C1 segment of cervical spinal cord (tissue), 14 donors: ENCODE measurements around the gene PDXK.
"Not testable (repeated sequence)": the region's sequence is repeated elsewhere in the genome, so short reads cannot be mapped to it uniquely, and the experiment has no call there.

ENCODE experiments used
- DNase-seq, 14 donors: peaks; one replicate each; lab custom pipeline; 2025; lab: John Stamatoyannopoulos, UW

The PDXK gene

DNA sequence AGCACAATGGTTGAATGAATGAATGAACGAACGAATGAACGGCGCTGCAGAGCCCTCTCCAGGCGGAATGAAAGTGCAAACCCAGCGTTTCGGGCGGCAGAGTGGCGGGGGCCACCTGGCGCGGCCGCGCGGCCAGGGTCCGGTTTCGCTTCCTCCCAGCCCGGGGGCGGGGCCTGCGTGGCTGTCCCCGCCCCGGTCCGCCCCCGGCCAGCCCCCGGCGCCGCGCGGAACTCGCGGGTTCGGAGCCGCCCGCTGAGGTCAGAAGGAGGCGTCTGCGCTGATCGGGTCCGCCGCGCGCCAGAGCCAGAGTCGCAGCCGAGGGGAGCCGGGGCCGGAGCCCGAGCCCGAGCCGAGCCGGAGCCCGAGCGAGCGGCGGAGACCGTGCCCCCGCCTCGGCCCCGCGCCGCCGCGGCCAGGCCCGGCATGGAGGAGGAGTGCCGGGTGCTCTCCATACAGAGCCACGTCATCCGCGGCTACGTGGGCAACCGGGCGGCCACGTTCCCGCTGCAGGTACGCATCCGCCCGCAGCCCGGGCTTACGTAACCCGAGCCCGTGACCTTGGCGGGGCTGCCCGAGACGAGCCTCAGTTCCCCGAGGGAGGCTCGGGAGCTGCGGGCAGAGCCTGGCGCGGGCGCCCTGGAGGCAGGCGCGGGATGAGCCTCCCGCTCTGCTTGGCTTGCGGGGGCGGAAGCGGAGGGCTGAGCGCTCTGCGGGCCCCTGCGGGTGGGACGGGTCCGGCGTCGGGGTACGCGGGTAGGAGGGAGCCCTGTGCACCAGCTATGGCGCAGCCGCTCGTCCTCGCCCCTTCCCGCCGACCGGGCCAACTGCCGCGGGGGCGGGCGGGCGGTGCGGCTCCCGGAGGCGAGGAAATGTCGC lies at the start of gene PDXK:
Gene PDXK, plus strand, starts transcription at position 258 of the 876 bp plus-strand sequence. Its CDS starts 166 bp downstream, at position 424.
- DNase-seq = peak; percentile 33 to 90 (median 70)

DNA sequence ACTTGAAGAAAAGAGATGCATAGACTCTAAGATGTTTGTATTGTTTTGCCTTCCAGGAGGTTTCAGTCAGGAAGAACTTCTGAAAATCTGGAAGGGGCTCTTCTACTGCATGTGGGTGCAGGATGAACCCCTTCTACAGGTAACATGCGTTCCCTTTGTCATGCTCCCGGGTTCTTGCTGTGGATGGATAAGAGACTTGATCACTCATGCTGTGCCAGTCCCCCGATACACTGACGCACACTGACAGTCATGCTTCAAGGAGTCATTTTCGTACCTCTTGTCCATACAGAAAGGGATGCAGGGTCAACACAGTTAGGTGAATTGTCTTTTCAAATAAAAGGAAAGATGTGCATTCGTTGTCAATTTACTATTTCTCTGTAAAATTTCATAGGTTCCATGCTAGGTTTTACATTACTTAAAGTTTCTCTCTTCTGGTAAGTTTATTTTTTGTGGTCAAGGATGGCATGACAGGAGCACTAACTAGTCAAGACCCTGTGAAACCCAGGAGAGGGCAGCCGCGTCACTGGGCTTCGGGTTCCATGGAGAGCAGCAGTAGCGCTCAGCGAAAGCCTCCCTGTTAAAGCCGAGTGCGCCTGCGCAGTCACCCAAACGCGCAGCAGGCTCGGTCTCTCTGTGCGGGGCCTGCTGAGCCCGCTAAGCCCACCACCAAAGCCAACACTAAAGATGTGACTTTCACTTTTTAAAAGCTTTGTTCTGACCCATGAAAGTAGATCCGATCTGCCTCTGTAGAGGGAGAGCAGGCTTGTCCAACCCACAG lies 48.9 kb upstream of the PDXK start:
- no peak for DNase-seq

DNA sequence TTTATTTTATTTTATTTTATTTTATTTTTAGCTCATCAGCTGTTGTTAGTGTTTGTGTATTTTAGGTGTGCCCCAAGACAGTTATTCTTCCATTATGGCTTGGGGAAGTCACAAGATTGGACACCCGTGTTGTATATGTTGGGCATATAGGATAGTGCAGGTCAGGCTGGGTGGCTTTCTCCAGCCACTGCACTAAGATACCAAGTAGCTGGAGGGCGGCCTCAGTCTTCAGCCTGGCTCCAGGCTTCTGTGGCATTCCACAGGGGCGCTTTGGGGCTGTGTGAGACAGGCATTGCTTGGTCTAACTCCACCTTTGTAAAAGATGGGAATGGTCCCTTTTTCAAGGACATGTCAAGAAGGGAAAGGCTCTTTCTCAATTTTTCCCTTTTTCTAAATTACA lies 43.1 kb upstream of the PDXK start:
- no peak for DNase-seq

DNA sequence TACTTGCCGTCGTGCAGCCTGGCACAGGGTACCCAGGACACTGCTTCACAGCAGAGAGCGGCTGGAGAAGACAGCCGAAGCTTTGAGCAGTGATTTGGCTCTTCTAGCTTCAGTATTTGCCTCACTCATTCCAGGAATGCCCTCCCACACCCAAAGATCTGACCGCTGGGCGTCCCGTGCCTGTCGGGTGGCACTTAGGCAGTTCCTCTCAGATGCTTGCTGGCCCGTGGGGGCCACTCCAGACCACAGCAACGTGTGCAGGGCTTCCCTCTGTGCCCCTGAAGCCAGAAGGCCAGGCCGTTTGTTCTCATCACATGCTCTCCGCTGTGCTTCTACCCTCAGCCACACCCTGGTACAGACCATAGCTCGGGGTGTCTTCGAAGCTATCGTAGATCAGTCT lies 42.5 kb upstream of the PDXK start:
- no peak for DNase-seq

DNA sequence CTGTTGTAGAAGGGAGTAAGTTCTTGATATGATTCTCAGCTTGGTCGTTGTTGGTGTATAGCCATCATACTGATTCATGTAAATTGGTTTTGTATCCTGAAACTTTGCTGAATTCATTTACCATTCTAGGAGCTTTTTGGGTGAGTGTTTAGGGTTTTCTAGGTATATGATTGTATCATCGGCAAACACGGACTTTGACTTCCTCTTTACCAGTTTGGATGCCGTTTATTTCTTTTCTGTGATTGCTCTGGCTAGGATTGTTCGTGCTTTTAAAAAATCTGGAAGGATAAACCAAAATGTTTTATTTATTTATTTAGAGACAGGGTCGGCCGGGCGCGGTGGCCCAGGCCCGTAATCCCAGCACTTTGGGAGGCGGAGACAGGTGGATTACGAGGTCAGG lies 39.0 kb upstream of the PDXK start:
- no peak for DNase-seq

DNA sequence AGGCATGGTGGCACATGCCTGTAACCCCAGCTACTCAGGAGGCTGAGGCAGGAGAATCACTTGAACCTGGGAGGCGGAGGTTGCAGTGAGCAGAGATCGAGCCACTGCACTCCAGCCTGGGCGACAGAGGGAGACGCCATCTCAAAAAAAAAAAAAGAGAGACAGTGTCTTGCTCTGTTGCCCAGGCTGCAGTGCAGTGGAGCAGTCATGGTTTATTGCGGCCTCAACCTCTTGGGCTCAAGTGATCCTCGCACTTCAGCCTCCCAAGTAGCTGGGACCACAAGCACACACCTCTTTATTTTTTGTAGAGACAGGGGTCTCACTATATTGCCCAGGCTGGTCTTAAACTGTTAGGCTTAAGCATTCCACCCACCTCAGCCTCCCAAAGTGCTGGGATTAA lies 38.5 kb upstream of the PDXK start:
- DNase-seq = not testable (repeated sequence)

DNA sequence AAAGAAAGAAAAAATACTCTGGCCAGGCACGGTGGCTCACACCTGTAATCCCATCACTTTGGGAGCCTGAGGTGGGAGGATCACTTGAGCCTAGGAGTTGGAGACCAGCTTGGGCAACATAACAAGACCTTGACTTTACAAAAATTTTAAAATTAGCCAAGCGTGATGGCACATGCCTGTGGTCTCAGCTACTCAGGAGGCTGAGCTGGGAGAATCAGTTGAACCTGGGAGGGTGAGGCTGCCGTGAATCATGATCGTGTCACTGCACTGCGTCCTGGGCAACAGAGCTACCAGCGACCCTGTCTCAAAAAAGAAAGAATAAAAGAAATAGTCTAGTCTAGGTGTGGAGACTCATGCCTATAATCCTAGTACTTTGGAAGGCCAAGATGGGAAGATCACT lies 37.3 kb upstream of the PDXK start:
- DNase-seq = no peak

DNA sequence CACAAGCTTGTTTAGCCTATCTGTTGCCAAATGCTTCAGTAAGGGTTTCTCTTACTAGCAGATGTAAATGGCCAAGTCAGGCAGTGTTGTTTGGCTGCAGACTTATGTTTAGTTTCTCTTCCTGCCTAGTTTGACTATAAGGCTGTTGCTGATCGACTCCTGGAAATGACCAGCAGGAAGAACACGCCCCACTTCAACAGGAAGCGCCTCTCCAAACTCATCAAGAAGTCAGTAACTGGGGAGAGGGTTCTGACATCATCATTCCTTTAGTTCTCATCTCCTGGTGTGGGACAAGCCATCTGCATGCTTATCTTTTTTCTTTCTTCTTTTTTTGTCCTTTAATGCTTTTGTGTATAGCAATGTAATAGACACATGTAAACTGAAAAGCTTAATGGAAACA lies 34.5 kb upstream of the PDXK start:
- no peak for DNase-seq

DNA sequence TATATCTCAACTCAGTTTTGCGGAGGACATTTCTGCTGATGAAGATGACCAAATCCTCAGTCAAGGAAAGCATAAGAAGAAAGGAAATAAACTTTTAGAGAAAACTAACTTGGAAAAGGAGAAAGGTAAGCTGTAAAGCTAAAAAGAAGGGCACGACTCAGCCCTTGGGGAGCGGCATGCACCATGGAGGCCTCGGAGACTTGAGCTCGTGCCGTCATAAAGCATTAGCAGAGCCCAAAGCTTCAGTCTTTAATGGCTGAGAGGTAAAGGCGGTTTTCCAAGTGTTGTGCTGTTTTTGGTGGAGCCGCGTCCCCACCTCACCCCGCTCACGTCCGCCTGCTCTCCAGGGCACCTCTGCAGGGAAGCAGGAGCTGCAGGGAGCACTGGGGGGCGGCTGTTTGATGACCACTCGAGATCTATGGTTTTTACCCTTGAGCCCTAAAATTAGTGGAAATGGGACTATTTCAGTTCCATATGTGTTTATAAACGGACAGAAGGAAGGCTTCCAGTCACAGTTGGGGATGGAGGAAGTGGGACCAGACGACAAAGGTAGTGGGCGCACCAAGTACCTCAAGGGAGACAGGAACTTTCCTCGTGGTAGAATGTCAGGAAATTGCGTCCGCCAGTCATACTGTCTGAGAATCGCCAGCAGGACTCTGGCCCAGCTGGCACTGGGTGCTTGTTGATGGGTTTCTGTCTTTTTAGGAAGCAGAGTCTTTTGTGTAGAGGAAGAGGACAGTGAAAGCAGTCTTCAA lies 31.9 kb upstream of the PDXK start:
- no peak for DNase-seq

DNA sequence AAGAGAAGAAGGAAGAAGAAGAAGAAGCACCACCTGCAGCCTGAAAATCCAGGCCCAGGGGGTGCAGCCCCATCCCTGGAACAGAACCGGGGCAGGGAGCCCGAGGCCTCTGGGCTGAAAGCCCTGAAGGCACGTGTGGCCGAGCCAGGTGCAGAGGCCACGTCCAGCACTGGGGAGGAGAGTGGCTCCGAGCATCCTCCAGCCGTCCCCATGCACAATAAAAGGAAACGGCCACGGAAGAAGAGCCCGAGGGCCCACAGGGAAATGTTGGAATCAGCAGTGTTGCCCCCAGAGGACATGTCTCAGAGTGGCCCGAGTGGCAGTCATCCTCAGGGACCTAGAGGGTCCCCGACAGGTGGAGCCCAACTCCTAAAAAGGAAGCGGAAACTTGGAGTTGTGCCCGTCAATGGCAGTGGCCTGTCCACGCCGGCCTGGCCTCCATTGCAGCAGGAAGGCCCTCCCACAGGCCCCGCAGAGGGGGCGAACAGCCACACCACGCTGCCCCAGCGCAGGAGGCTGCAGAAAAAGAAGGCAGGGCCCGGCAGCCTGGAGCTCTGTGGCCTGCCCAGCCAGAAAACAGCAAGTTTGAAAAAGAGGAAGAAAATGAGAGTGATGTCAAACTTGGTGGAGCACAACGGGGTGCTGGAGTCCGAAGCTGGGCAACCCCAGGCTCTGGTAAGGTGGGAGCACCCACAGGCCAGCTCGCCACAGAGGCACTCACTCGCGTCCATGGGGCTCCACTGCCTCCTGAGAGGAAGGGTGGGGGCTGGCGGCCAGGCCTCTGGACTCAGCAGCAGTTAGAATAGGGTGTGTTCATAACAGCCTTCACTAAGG lies 31.1 kb upstream of the PDXK start:
- peak in 1 of 14 donors; percentile 34 for DNase-seq

DNA sequence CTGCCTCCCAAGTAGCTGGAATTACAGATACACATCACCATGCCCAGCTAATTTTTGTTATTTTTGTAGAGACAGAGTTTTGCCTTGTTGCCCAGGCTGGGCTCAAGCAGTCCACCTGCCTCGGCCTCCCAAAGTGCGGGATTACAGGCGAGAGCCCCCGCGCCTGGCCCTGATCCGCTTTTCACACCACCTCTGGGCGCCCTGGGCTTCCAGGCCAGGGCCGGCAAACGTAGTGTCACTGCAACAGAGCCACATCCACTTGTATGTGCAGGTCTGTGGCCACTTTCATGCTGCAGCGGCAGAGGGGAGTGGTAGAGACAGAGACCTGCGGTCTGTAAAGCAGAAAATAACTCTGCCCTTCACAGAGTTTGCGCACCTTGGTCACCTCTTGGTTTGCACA lies 30.0 kb upstream of the PDXK start:
- DNase-seq = no peak

DNA sequence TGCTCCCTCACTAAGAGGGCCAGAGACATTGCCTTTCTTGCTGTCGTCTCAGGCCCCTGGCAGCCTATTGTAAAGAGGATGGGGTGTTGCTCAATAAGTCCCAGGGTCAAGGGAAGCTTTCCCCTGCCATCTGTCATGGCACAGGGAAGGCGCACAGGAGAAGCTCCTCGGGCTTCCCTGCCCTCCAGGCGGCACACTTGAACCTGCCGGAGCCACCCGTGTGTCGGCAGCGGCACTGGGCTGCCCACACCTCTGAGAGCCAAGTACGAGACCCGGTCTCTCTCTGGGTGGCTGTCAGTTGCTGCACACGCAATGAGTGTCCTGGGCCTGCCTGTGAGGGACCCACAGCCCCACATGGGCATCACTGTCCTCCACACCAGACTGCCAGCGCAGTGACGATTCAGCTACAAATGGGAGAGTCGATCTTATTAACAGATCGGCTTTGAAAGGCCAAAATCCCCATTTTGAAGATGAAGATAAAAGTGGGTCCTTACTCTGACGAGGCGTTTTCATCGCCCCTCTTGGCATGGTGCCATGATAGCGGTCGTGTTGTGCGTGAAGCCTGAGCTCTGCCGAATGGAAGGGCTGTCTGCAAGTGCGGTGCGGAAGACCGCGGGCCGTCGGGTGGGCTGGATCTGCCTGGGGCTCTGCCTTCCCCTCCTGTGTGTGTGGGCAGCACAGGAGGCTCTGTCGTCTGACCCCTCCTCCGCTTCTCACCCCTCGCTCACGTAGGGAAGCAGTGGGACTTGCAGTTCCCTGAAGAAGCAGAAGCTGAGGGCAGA lies 29.2 kb upstream of the PDXK start:
- DNase-seq = no peak

DNA sequence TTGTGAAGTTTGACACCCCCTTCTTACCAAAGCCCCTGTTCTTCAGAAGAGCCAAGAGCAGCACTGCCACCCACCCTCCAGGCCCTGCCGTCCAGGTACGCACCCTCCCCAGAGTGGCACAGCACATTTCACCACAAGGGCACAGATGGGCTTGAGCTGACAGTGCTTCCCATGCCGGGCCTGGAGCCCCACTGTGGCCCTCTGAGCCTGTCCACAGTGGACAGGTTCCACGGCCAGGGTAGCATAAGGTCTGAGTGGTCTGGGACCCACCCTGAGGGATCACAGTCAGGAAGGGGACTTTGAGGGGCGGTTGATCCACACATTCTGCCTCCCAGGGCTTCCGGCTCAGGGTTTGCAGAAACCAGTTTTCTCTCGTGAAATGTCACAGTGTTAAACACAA lies 28.6 kb upstream of the PDXK start:
- DNase-seq = no peak

DNA sequence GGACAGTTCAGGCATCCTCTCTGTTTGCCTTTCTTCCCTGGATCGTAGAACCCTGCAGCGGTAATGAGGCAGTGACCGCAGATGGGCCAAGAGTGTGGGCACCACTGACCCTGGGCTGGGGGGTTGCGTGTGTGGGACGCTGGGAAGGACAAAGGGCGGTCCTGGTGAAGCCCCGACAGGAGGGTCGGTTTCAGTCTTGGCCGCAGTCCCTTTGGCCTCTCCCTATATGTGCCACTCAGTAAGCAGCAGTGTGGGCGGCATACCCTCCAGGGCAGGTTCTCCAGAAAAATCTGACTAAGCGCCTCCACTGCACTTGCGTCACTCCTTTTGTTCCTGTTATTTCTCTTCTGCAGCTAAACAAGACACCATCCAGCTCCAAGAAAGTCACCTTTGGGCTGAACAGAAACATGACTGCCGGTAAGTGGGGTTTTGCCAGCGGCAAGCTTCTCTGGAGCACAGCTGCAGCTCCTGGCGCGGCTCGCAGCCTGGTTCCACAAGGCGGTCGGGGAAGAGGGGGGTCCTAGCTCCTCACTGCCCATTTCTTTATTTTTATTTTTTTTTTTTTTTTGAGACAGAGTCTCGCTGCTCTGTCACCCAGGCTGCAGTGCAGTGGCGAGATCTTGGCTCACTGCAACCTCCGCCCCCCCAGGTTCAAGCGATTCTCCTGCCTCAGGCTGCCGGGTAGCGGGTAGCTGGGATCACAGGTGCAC lies 27.7 kb upstream of the PDXK start:
- DNase-seq = no peak

DNA sequence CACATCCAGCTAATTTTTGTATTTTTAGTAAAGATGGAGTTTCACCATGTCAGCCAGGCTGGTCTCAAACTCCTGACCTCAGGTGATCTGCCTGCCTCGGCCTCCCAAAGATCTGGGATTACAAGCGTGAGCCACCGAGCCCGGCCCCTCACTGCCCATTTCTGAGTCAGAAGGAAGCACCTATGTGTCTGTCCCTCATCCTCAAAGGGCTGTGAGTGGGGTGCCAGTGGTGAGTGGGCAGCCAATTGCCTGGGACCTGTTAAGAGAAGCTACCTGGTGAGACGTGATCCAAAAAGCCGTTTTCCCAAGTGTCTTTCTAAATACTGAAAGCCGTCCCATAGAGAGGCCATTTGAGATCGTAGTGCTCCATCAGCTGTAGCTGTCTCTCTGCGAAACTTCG lies 27.1 kb upstream of the PDXK start:
- DNase-seq = no peak

DNA sequence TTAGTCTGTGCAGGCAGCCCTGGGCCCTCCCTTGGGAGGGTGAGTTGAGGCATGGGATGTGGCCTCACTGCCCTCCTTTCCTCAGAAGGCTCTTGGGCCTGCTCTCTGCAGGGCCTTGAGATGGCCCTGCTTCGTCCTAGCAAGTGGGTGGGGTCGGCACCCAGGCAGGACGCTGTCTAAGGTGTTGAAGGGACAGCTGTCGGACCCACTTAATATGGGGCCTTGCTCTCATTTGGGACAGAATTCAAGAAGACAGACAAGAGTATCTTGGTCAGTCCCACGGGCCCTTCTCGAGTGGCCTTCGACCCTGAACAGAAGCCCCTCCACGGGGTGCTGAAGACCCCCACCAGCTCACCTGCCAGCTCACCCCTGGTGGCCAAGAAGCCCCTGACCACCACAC lies 26.0 kb upstream of the PDXK start:
- no peak for DNase-seq

DNA sequence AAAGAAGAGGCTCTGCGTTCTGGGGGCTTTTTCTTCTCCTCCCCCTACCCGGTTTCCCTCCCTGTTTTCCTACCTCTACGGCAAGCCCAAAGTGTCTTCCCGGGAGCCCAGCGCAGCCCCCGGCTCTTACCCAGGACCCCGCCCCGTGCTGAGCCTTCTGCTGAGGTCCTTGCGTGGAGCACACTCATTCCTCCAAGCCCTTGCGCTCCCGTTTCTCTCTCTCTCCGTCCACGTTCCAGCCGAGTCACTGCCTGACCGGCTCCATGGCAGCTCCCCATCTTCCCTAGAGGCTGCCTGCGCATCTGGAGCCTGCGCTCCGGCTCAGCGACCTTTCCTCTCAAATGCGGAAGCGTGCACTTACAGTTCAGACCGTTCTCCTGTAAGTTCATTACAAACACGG lies 24.9 kb upstream of the PDXK start:
- DNase-seq = no peak

DNA sequence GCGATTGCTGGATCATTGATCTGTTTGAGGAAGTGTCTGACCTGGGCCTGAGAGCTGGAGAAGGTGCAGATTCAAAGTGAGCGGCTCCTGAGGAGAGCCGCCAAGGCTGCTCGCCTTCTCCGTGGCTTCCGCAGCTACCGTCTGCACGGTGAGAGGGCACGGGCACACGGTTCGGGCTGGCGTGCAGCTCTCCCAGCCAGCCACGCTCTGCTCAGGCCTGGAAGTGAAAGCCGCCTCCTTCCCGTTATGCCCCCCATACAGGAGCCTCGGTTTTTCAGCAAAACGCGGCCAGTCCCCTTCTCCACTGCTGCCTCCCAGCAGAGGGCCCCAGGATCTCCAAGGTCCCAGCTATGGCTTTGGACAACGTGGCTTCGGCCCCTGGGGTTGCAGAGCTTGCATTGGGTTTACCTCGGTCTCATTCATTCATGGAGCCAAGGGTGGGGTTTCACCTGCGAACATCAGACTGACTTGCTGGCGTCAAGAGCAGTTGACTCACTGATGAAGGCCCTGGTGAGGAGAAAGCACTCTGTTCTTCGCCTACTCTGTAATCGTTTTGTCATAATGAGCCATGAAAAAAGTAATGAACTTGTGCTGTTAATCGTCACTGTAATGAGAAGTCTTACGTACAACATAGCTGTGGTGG lies 24.4 kb upstream of the PDXK start:
- DNase-seq = no peak

DNA sequence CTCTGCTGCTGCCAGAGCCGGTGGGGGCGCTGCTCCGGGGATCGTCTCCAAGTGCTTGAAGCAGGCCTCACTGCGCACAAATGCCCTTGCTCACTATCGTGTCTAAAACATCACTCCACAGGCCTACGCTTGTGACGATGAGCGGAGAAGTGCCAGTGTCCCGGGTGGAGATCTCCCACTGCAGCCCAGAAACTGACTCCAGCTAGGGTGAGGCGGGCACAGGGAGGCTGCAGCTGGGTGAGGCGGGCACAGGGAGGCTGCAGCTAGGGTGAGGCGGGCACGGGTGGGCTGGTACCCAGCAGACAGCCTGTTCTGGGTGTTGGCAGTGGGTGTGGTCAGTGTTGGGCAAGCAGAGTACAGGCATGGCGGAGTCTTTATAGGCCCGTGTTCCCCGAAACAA lies 22.7 kb upstream of the PDXK start:
- no peak for DNase-seq
